ENCODE data around the gene RPL19.

Gene RPL19

DNA sequence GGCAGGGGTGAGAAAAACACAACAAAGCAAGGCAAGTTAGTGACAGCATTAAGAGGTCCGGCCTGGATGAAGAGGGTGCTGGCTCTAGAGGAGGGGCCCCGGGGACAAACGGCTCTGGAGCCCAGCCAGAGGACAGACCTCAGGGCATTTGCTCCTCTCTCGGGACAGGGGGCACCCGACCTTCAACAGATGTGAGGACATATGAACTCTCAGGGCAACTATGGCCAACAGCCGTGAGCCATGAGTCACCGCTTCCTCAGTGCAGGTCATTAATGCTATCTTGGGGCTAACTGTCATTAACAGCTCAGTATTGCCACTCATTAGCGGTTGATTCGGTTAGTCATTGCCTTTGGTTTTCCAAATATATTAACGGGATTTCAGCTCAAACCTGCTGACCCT is 24.4 kb upstream of the RPL19 start:
- Histone ChIP-seq H3K9ac (ENCODE audit: insufficient read length) (no peak overlapping the region), H3K9me3 (ENCODE audit: low read depth, low read length) (no peaks in the 10 kb centered on the region), H3K27ac (no peak overlapping the region), H3K4me3 (no peak overlapping the region), H3K36me3 (ENCODE audit: insufficient read depth, low read length) (peaks cover 5% of the 10 kb centered on the region; the same call in 1 of the 2 replicates)
- DNase-seq (ENCODE audit: low read depth, low spot score), result no peak
- TF ChIP-seq EZH2 (IDR thresholded peaks at IDR 0.05) (no peak), POLR2AphosphoS5 (IDR thresholded peaks at IDR 0.05; ENCODE audit: borderline replicate concordance, low read depth, low read length) (no peak), FOXP2 (optimal IDR thresholded peaks at IDR 0.05; ENCODE audit: control extremely low read depth, extremely low read length, insufficient read depth) (no peak)

GRCh38 chr17:39177256-39177655 is 22.8 kb upstream of the RPL19 start:
- TF ChIP-seq EZH2 (IDR thresholded peaks at IDR 0.05), result no peak
- TF ChIP-seq POLR2AphosphoS5 (IDR thresholded peaks at IDR 0.05; ENCODE audit: borderline replicate concordance, low read depth, low read length), result no peak
- TF ChIP-seq FOXP2 (optimal IDR thresholded peaks at IDR 0.05; ENCODE audit: control extremely low read depth, extremely low read length, insufficient read depth), result no peak
- Histone ChIP-seq H3K27ac (no peak overlapping the region), H3K9ac (ENCODE audit: insufficient read length) (no peak overlapping the region), H3K36me3 (ENCODE audit: insufficient read depth, low read length) (peaks cover 9% of the 10 kb centered on the region; the same call in 1 of the 2 replicates), H3K4me3 (no peak overlapping the region), H3K9me3 (ENCODE audit: low read depth, low read length) (no peaks in the 10 kb centered on the region)
- no peak for DNase-seq (ENCODE audit: low read depth, low spot score)

GRCh38 chr17:39178536-39178935 is 21.5 kb upstream of the RPL19 start:
- Histone ChIP-seq H3K9ac (ENCODE audit: insufficient read length) (no peak overlapping the region), H3K9me3 (ENCODE audit: low read depth, low read length) (no peaks in the 10 kb centered on the region), H3K4me3 (no peak overlapping the region), H3K36me3 (ENCODE audit: insufficient read depth, low read length) (peaks cover 13% of the 10 kb centered on the region; the same call in 1 of the 2 replicates), H3K27ac (no peak overlapping the region)
- TF ChIP-seq EZH2 (IDR thresholded peaks at IDR 0.05) (no peak), POLR2AphosphoS5 (IDR thresholded peaks at IDR 0.05; ENCODE audit: borderline replicate concordance, low read depth, low read length) (no peak), FOXP2 (optimal IDR thresholded peaks at IDR 0.05; ENCODE audit: control extremely low read depth, extremely low read length, insufficient read depth) (no peak)
- DNase-seq (ENCODE audit: low read depth, low spot score), result no peak

GRCh38 chr17:39181303-39181702 is 18.8 kb upstream of the RPL19 start:
- H3K27ac ChIP-seq, result no peak overlapping the region
- no peaks in the 10 kb centered on the region for H3K9me3 ChIP-seq (ENCODE audit: low read depth, low read length)
- no peak overlapping the region for H3K9ac ChIP-seq (ENCODE audit: insufficient read length)
- DNase-seq (ENCODE audit: low read depth, low spot score), result no peak
- peaks cover 13% of the 10 kb centered on the region; the same call in 1 of the 2 replicates for H3K36me3 ChIP-seq (ENCODE audit: insufficient read depth, low read length)
- TF ChIP-seq POLR2AphosphoS5 (IDR thresholded peaks at IDR 0.05; ENCODE audit: borderline replicate concordance, low read depth, low read length) (no peak), EZH2 (IDR thresholded peaks at IDR 0.05) (no peak), FOXP2 (optimal IDR thresholded peaks at IDR 0.05; ENCODE audit: control extremely low read depth, extremely low read length, insufficient read depth) (no peak)
- no peak overlapping the region for H3K4me3 ChIP-seq

DNA sequence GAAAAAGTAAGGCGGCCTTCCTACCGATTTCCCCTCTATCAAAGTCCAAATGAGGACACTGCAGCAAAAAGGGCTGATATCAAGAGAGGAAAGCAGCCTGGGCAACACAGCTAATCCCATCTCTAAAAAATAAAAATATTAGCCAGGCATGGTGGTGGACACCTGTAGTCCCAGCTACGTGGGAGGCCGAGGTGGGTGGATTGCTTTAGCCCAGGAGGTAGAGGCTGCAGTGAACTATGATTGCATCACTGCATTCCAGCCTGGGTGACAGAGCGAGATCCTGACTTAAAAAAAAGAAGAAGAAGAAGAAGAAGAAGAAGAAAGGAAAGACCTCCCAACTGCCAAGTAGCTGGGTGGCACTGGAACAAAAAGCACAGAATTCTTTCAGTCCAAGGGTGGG is 17.0 kb upstream of the RPL19 start:
- Histone ChIP-seq H3K27ac (no peak overlapping the region), H3K9ac (ENCODE audit: insufficient read length) (no peak overlapping the region), H3K36me3 (ENCODE audit: insufficient read depth, low read length) (peaks cover 8% of the 10 kb centered on the region; the same call in 1 of the 2 replicates), H3K4me3 (no peak overlapping the region), H3K9me3 (ENCODE audit: low read depth, low read length) (no peaks in the 10 kb centered on the region)
- no peak for DNase-seq (ENCODE audit: low read depth, low spot score)
- TF ChIP-seq EZH2 (IDR thresholded peaks at IDR 0.05), result no peak
- TF ChIP-seq POLR2AphosphoS5 (IDR thresholded peaks at IDR 0.05; ENCODE audit: borderline replicate concordance, low read depth, low read length), result no peak
- TF ChIP-seq FOXP2 (optimal IDR thresholded peaks at IDR 0.05; ENCODE audit: control extremely low read depth, extremely low read length, insufficient read depth), result no peak

DNA sequence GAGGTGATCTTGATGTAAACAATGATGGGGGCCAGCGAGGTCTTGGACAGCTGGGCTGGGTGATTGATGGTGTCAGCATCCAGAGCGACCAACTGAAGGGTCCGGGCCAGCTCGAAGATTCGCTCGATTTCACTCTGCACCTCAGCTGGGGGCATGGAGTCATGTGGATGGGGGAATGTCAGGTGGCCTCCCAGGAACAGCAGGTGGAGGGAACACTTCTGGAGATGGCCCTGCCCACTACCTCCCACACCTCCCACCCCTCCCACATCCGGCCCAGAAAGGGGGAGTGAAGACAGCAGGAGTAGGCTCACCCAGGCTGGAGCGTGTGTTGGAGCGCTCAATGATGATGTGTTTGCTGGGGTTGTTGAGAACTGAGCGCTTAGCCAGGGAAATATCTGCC is 16.4 kb upstream of the RPL19 start:
- Histone ChIP-seq H3K27ac (no peak overlapping the region), H3K9ac (ENCODE audit: insufficient read length) (no peak overlapping the region), H3K9me3 (ENCODE audit: low read depth, low read length) (no peaks in the 10 kb centered on the region), H3K4me3 (no peak overlapping the region), H3K36me3 (ENCODE audit: insufficient read depth, low read length) (peaks cover 8% of the 10 kb centered on the region; the same call in 1 of the 2 replicates)
- DNase-seq (ENCODE audit: low read depth, low spot score), result no peak
- TF ChIP-seq EZH2 (IDR thresholded peaks at IDR 0.05) (no peak), POLR2AphosphoS5 (IDR thresholded peaks at IDR 0.05; ENCODE audit: borderline replicate concordance, low read depth, low read length) (no peak), FOXP2 (optimal IDR thresholded peaks at IDR 0.05; ENCODE audit: control extremely low read depth, extremely low read length, insufficient read depth) (no peak)

- Histone ChIP-seq H3K4me3 (no peak overlapping the region), H3K36me3 (ENCODE audit: insufficient read depth, low read length) (peaks cover 4% of the 10 kb centered on the region; the same call in 1 of the 2 replicates), H3K9me3 (ENCODE audit: low read depth, low read length) (no peaks in the 10 kb centered on the region), H3K9ac (ENCODE audit: insufficient read length) (no peak overlapping the region), H3K27ac (no peak overlapping the region)
- DNase-seq (ENCODE audit: low read depth, low spot score), result no peak
- no peak for TF ChIP-seq POLR2AphosphoS5 (IDR thresholded peaks at IDR 0.05; ENCODE audit: borderline replicate concordance, low read depth, low read length)
- TF ChIP-seq EZH2 (IDR thresholded peaks at IDR 0.05), result no peak
- TF ChIP-seq FOXP2 (optimal IDR thresholded peaks at IDR 0.05; ENCODE audit: control extremely low read depth, extremely low read length, insufficient read depth), result no peak
Observed at GRCh38 chr17:39186481-39187002, 13.5 kb upstream of the RPL19 start.

- DNase-seq (ENCODE audit: low read depth, low spot score), result no peak
- Histone ChIP-seq H3K27ac (no peak overlapping the region), H3K9me3 (ENCODE audit: low read depth, low read length) (no peaks in the 10 kb centered on the region), H3K9ac (ENCODE audit: insufficient read length) (no peak overlapping the region), H3K36me3 (ENCODE audit: insufficient read depth, low read length) (peaks cover 4% of the 10 kb centered on the region; the same call in 1 of the 2 replicates), H3K4me3 (no peak overlapping the region)
- TF ChIP-seq FOXP2 (optimal IDR thresholded peaks at IDR 0.05; ENCODE audit: control extremely low read depth, extremely low read length, insufficient read depth), result no peak
Observed at GRCh38 chr17:39187152-39187830, 12.8 kb upstream of the RPL19 start.

Data from SK-N-MC (cell line).